Measurements from ENCODE around the gene MTPN. TPM values are rescaled to one million over a fixed set of nuclear protein-coding genes. Genes with fewer than 3 reads are reported as not detected.

Gene MTPN, protein sequence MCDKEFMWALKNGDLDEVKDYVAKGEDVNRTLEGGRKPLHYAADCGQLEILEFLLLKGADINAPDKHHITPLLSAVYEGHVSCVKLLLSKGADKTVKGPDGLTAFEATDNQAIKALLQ
- total RNA-seq (2021) = 98.2 and 105 TPM in 2 replicates
- long read RNA-seq, transcript MTPN-201 (4 exons, 3,738 nt) = major isoform, 34 of 56 reads
- long read RNA-seq, partial matches to known transcripts = 0 of 56 reads
- long read RNA-seq, other reads (novel, unspliced or antisense) = 22 of 56 reads

DNA sequence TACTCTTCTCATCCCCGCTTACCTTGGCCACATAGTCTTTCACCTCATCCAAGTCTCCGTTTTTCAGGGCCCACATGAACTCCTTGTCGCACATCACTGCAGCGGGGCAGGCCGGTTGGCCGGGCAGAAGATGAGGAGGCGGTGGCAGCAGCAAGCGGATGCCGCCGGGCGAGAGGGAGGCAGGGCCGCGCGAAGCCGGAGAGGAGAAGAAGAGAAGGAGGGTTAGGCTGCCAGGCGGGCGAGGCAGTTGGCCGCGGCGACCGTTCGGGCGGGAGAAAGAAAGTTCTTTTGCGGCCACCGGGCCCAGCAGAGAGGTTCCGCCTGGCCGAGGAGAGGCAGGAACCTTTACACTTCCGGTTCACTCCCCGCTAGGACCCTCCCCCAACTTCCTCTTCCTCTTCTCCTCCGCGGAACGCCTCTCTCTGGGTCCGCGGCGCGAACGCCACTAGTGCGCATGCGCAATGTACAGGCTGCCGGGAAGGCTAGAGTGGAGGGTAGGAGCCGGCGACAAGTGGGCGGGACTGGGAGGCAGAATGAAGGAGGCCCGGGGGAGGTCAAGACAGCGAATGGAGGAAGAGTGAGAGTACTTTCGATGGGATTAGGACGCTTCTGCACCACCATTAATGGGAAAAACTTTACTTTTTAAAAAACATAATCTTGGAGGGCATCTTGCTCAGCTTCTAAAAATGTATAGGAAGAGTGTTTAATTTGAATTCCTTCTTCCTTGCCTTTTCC, at the start of gene MTPN:
Gene MTPN, minus strand, starts transcription at position 353 of the 735 bp plus-strand sequence. Its CDS starts 259 bp downstream, at position 94.
- Histone ChIP-seq H2BK20ac (ENCODE audit: low read depth, low read length, poor library complexity, severe bottlenecking) (no peak within 1 kb of the TSS), H3K4me2 (ENCODE audit: insufficient read depth, insufficient read length, low read length) (peak within 1 kb of the TSS; percentile 88), H2BK12ac (ENCODE audit: insufficient read length, low read depth, low read length) (peak within 1 kb of the TSS; percentile 65), H3K4ac (ENCODE audit: low read depth, low read length) (no peak within 1 kb of the TSS), H2BK15ac (ENCODE audit: low read depth, low read length) (no peak within 1 kb of the TSS), H2BK120ac (ENCODE audit: low read depth, low read length, poor library complexity, severe bottlenecking) (no peak within 1 kb of the TSS), H3K79me2 (ENCODE audit: insufficient read depth, low read length) (peaks cover 18% of the 10 kb centered on the region), H3K27me3 (ENCODE audit: insufficient read depth, low read length) (no peaks in the 10 kb centered on the region), H3K79me1 (ENCODE audit: insufficient read depth, low read depth, low read length, poor library complexity, severe bottlenecking) (peaks cover 2% of the 10 kb centered on the region), H3T11ph (ENCODE audit: low read length) (no peak within 1 kb of the TSS), H3K4me1 (ENCODE audit: insufficient read depth, low read length) (no peaks in the 10 kb centered on the region; the same call in 1 of the 2 replicates), H4K5ac (ENCODE audit: insufficient read length, low read depth, low read length) (no peak within 1 kb of the TSS), H3K14ac (ENCODE audit: insufficient read depth, low read length) (peak within 1 kb of the TSS; percentile 69; the same call in 1 of the 2 replicates), H4K20me1 (ENCODE audit: control insufficient read depth, insufficient read depth, insufficient read length) (no peaks in the 10 kb centered on the region), H3K27ac (ENCODE audit: insufficient read length, low read depth, low read length) (peak within 1 kb of the TSS; percentile 15), H2AK5ac (ENCODE audit: insufficient read length, low read length) (no peak within 1 kb of the TSS), H3K18ac (ENCODE audit: insufficient read length, low read depth, low read length) (peak within 1 kb of the TSS; percentile 2), H3K23me2 (ENCODE audit: insufficient read length, low read depth, low read length, poor library complexity, severe bottlenecking) (peaks cover 4% of the 10 kb centered on the region), H3K56ac (ENCODE audit: insufficient read length, low read depth, low read length) (no peak within 1 kb of the TSS), H3K9ac (ENCODE audit: extremely low read depth, insufficient read length, low read length) (peak within 1 kb of the TSS; percentile 78), H2BK5ac (ENCODE audit: insufficient read length, low read length) (no peak within 1 kb of the TSS), H3K23ac (ENCODE audit: insufficient read length, low read depth, low read length) (no peak within 1 kb of the TSS), H4K8ac (replicated peaks; ENCODE audit: insufficient read length, low read depth, low read length) (no peak within 1 kb of the TSS), H4K91ac (ENCODE audit: insufficient read length, low read depth, low read length) (no peak within 1 kb of the TSS), H3K9me3 (ENCODE audit: control insufficient read depth, low read depth, low read length) (no peaks in the 10 kb centered on the region), H2AFZ (ENCODE audit: low read length) (peak within 1 kb of the TSS; percentile 91)
- TF ChIP-seq, protein P1, sequence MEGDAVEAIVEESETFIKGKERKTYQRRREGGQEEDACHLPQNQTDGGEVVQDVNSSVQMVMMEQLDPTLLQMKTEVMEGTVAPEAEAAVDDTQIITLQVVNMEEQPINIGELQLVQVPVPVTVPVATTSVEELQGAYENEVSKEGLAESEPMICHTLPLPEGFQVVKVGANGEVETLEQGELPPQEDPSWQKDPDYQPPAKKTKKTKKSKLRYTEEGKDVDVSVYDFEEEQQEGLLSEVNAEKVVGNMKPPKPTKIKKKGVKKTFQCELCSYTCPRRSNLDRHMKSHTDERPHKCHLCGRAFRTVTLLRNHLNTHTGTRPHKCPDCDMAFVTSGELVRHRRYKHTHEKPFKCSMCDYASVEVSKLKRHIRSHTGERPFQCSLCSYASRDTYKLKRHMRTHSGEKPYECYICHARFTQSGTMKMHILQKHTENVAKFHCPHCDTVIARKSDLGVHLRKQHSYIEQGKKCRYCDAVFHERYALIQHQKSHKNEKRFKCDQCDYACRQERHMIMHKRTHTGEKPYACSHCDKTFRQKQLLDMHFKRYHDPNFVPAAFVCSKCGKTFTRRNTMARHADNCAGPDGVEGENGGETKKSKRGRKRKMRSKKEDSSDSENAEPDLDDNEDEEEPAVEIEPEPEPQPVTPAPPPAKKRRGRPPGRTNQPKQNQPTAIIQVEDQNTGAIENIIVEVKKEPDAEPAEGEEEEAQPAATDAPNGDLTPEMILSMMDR (conservative IDR thresholded peaks at IDR 0.05) = no peak
- H3K27me3 Mint-ChIP-seq (ENCODE audit: low read depth) = no peaks in the 10 kb centered on the region; the same call in 1 of the 2 replicates
- peak within 1 kb of the TSS; percentile 89 to 100 for H3K4me3 Mint-ChIP-seq
- peaks cover 10 to 11% of the 10 kb centered on the region in 2 experiments for H3K4me1 Mint-ChIP-seq
- H3K9me3 Mint-ChIP-seq = peaks cover 0 to 4% of the 10 kb centered on the region in 2 experiments; a peak in 3 of 5 replicates
- peaks cover 0 to 4% (median 2%) of the 10 kb centered on the region in 3 experiments; a peak in 3 of 7 replicates for H3K36me3 Mint-ChIP-seq (ENCODE audit: insufficient read depth in 1 of 3, low read depth in 3 of 3)
- WGBS (ENCODE audit: extremely low coverage, insufficient read length, low lambda C conversion rate) = no CpG with 5 or more reads among the region's 47 CpGs
- DNase-seq = peak; percentile 99
- peak within 1 kb of the TSS; percentile 89 to 98 (median 97); a peak in 6 of 7 replicates for H3K27ac Mint-ChIP-seq

Measured in H9 (cell line).